Endothelial cell of umbilical vein (primary cell): ENCODE measurements around the gene BLNK. TPM values are rescaled to one million over a fixed set of nuclear protein-coding genes. Genes with fewer than 3 reads are reported as not detected.

ENCODE experiments used
- BruUV-seq: library from RNA; stranded (reverse); fragments of 400-500 nt; replicated peaks from 2 replicates; lab custom pipeline; 2021; lab: Mats Ljungman, UMichigan
- CTCF ChIA-PET: fragments of 300-600, 350-600 bp; sonication (Branson Sonifier 250); formaldehyde crosslinking; loops from one replicate; lab custom pipeline; 2021; ENCODE audit warnings: antibody characterized with exemption, inconsistent platforms; lab: Charles Lee
- POLR2A ChIA-PET: fragments of 300-600, 350-600 bp; sonication (Branson Sonifier 250); formaldehyde crosslinking; loops from one replicate; lab custom pipeline; 2021; ENCODE audit warnings: antibody characterized with exemption, inconsistent platforms; lab: Charles Lee
- DNase-seq: peaks from one replicate; pipeline ENCODE4 v3.0.0-alpha.2; 2011; ENCODE audit warnings: low read depth, low spot score
- FAIRE-seq: peaks from 2 replicates; lab custom pipeline; 2011; peaks lifted over from hg19 to GRCh38; lab: Jason Lieb, UNC
- H2AFZ ChIP-seq: 2 replicates; pipeline ENCODE4 v1.6.0; 2012; ENCODE audit warnings: low read depth, low read length, control low read depth, inconsistent platforms
- H3K27ac ChIP-seq: 2 replicates; pipeline ENCODE4 v1.5.1; 2011; ENCODE audit warnings: low read depth, mild to moderate bottlenecking, control low read depth, low read length, moderate library complexity; ENCODE audit not compliant: insufficient read depth
- H3K27me3 ChIP-seq, 2 experiments: 2 replicates each; pipeline versions ENCODE4 v1.6.0 to v1.6.1; 2011; ENCODE audit warnings: low read length in 2 of 2, mixed read lengths in 1 of 2; ENCODE audit not compliant: control insufficient read depth in 2 of 2, insufficient read depth in 2 of 2
- H3K36me3 ChIP-seq, 2 experiments: 2 replicates in 1 of 2; 3 replicates in 1 of 2; pipeline ENCODE4 v1.5.1; 2011; ENCODE audit warnings: low read length in 2 of 2, mild to moderate bottlenecking in 1 of 2, moderate library complexity in 1 of 2; ENCODE audit not compliant: control insufficient read depth in 2 of 2, insufficient read depth in 2 of 2; ENCODE audit errors: extremely low read depth in 1 of 2
- H3K4me1 ChIP-seq: 3 replicates; pipeline ENCODE4 v1.5.1; 2011; ENCODE audit warnings: mild to moderate bottlenecking, low read length; ENCODE audit not compliant: control insufficient read depth, insufficient read depth; ENCODE audit errors: extremely low read depth
- H3K4me2 ChIP-seq: 2 replicates; pipeline ENCODE4 v1.6.1; 2011; ENCODE audit warnings: low read length, control low read depth, mixed read lengths; ENCODE audit not compliant: insufficient read depth
- H3K4me3 ChIP-seq, 3 experiments: fragments of 200-600 bp in 1 of 3; sonication (generic), shearing (Covaris generic) in 1 of 3; replicated peaks in 1 of 3; 2 replicates each; pipeline ENCODE4 v1.5.1; 2011 to 2016; ENCODE audit warnings: control low read depth in 3 of 3, low read length in 3 of 3, mild to moderate bottlenecking in 2 of 3, inconsistent platforms in 1 of 3, low read depth in 1 of 3, moderate library complexity in 1 of 3; ENCODE audit not compliant: insufficient read depth in 1 of 3
- H3K79me2 ChIP-seq: 2 replicates; pipeline ENCODE4 v1.6.0; 2012; ENCODE audit warnings: low read length, inconsistent platforms; ENCODE audit not compliant: control insufficient read depth, insufficient read depth
- H3K9ac ChIP-seq: replicated peaks from 2 replicates; pipeline ENCODE3; 2011; ENCODE audit warnings: low read length, control low read depth; ENCODE audit not compliant: insufficient read depth; ENCODE audit errors: extremely low read depth
- H3K9me1 ChIP-seq: replicated peaks from 3 replicates; pipeline ENCODE4 v1.6.0; 2011; ENCODE audit warnings: mild to moderate bottlenecking, low read length; ENCODE audit not compliant: control insufficient read depth, insufficient read depth; ENCODE audit errors: extremely low read depth
- H3K9me3 ChIP-seq: replicated peaks from 2 replicates; pipeline ENCODE4 v1.5.1; 2012; ENCODE audit warnings: low read length, inconsistent platforms; ENCODE audit not compliant: control insufficient read depth, insufficient read depth
- H4K20me1 ChIP-seq: replicated peaks from 2 replicates; pipeline ENCODE3; 2011; ENCODE audit warnings: mild to moderate bottlenecking, low read length; ENCODE audit not compliant: control insufficient read depth, insufficient read depth; ENCODE audit errors: extremely low read depth
- CTCF ChIP-seq, 2 donors: IDR thresholded peaks; 1 replicate in 1 of 2; 2 replicates in 1 of 2; pipeline ENCODE4 v1.5.1; 2011; ENCODE audit warnings: low read length in 2 of 2, mild to moderate bottlenecking in 2 of 2, moderate library complexity in 2 of 2, control low read depth in 1 of 2, inconsistent platforms in 1 of 2, low read depth in 1 of 2; ENCODE audit not compliant: insufficient read depth in 1 of 2; ENCODE audit errors: extremely low read depth in 1 of 2
- EZH2 ChIP-seq: IDR thresholded peaks from 2 replicates; pipeline ENCODE4 v1.6.1; 2012; ENCODE audit warnings: borderline replicate concordance, low read depth, mild to moderate bottlenecking, moderate library complexity, low read length, inconsistent platforms; ENCODE audit not compliant: severe bottlenecking
- FOS ChIP-seq: IDR thresholded peaks from 2 replicates; pipeline ENCODE4 v1.6.1; 2011; ENCODE audit warnings: mild to moderate bottlenecking, low read length, moderate library complexity, borderline replicate concordance; ENCODE audit not compliant: insufficient read depth
- GATA2 ChIP-seq: IDR thresholded peaks from 2 replicates; pipeline ENCODE4 v1.7.0; 2011; ENCODE audit warnings: low read depth, mild to moderate bottlenecking, moderate library complexity, mixed read lengths, low read length; ENCODE audit not compliant: insufficient read length, insufficient read depth
- JUN ChIP-seq: IDR thresholded peaks from 2 replicates; pipeline ENCODE4 v1.6.1; 2011; ENCODE audit warnings: borderline replicate concordance, low read depth; ENCODE audit not compliant: insufficient read length, insufficient read depth
- MYC ChIP-seq: IDR thresholded peaks from one replicate; pipeline ENCODE4 v1.6.1; 2011; ENCODE audit warnings: mild to moderate bottlenecking, low read depth, low read length
- POLR2A ChIP-seq: IDR thresholded peaks from 2 replicates; pipeline ENCODE4 v1.6.1; 2012; ENCODE audit warnings: low read depth, mild to moderate bottlenecking, control low read depth, low read length
- POLR2AphosphoS5 ChIP-seq: IDR thresholded peaks from 2 replicates; pipeline ENCODE4 v1.6.1; 2012; ENCODE audit warnings: low read depth, mild to moderate bottlenecking, control low read depth, low read length, moderate library complexity; ENCODE audit not compliant: insufficient read depth
- dilution Hi-C: fragments of 300-500 bp; cut with MboI; formaldehyde crosslinking; loops from one replicate; pipeline ENCODE4 v1.15.0; 2019; ENCODE audit warnings: low sequenced_read_pairs; ENCODE audit not compliant: extremely low pct_ligation_motif_present
- intact Hi-C: fragments of 100-400 bp; cut with micrococcal nuclease; formaldehyde crosslinking; loops from one replicate; pipeline ENCODE4 v1.10.0; 2022
- polyA plus RNA-seq, 4 experiments: library from polyadenylated mRNA; depleted of rRNA in 3 of 4; stranded (reverse) in 3 of 4; unstranded in 1 of 4; fragments of >200 nt; gene quantifications; 2 replicates each; pipeline versions ENCODE4 v1.2.1 to v1.2.3, GENCODE V29; 2011 to 2012; ENCODE audit warnings: missing spikeins in 1 of 4
- total RNA-seq: library from RNA; stranded (reverse); gene quantifications from 2 replicates; pipeline ENCODE4 v1.2.3, GENCODE V29; 2021
- TF ChIP-seq, protein P1 (sequence below): IDR thresholded peaks from 2 replicates; pipeline ENCODE4 v1.6.1; 2011; ENCODE audit not compliant: insufficient read depth, insufficient read length

The BLNK gene
- total and polyA plus RNA-seq, 2 donors (not counting 3 experiments of a cell fraction or from before 2014, with no cell fraction given) = not detected

DNA sequence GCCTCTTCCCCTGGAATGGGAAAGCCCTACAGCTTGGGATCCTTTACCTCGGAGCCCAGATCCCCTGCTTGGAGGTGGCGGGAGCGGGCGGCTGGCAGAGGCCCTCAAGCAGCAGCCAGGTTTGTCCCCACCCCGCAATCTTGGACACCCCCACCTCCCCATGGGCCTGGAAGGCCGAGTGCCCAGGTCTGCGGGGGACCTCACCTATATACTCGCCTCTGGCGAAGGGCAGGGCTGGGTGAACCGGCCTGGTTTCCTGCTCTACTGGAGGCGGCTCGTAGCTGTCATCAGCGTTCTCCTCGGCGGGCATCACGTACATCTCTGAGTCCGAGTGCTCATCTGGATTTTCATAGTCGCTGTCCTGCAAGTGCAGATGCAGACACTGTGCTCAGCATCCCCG, 44.2 kb downstream of the BLNK start:
- DNase-seq (no peak), FAIRE-seq (no peak)
- intact Hi-C loops (no loop called here), dilution Hi-C loops (no loop called here)
- no peak overlapping the region for H2AFZ ChIP-seq
- H3K9me3 ChIP-seq = no peaks in the 10 kb centered on the region
- H3K79me2 ChIP-seq = no peaks in the 10 kb centered on the region
- no peaks in the 10 kb centered on the region for H3K9me1 ChIP-seq
- no peak overlapping the region for H3K4me3 ChIP-seq
- ChIA-PET CTCF (interaction anchor here (1.5 to 5.0 kb wide), 2 partner anchors 66 to 211 kb away, joined by 11 to 69 read pairs; no protein-coding TSS in a partner anchor), POLR2A (no interaction called here)
- TF ChIP-seq MYC = no peak
- no peak overlapping the region for H3K9ac ChIP-seq
- no peaks in the 10 kb centered on the region for H3K36me3 ChIP-seq
- no peak overlapping the region for H3K27ac ChIP-seq
- no peak overlapping the region for H3K4me2 ChIP-seq
- H3K4me1 ChIP-seq = no peaks in the 10 kb centered on the region
- no peaks in the 10 kb centered on the region for H4K20me1 ChIP-seq
- BruUV-seq = no TSS peak
- no peaks in the 10 kb centered on the region for H3K27me3 ChIP-seq

DNA sequence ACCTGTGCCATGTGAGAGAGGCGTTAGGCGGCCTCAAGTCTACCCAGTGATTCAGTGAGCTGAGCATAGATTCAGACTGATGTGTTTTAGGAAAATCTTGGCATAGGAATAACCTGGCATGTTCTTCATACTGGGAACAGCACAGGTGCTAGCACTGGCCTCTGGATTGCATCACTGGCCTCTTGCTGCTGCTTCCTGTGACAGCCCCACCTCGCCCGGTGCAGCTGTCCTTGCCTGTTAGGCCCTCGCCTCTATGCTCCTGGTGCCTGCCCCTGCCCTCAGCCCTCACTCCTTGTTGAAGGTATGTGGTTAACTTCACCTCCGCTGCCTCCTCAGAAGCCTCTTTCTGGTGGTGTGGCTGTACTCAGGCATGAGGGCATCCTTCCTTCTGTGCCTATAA, 46.2 kb downstream of the BLNK start:
- DNase-seq = no peak
- ChIA-PET POLR2A (no interaction called here), CTCF (no interaction called here)
- H3K9ac ChIP-seq = no peak overlapping the region
- H3K4me2 ChIP-seq = no peak overlapping the region
- no peaks in the 10 kb centered on the region for H3K9me1 ChIP-seq
- no peaks in the 10 kb centered on the region for H3K36me3 ChIP-seq
- no peak overlapping the region for H3K4me3 ChIP-seq
- dilution Hi-C loops = no loop called here
- TF ChIP-seq FOS (no peak), POLR2AphosphoS5 (no peak), EZH2 (no peak), MYC (no peak), POLR2A (no peak), JUN (no peak), CTCF (IDR thresholded peaks at IDR 0.05; ENCODE audit: extremely low read depth in 1 of 2, insufficient read depth in 1 of 2, low read depth in 1 of 2, low read length in 2 of 2) (no peak), GATA2 (no peak)
- TF ChIP-seq, protein P1, sequence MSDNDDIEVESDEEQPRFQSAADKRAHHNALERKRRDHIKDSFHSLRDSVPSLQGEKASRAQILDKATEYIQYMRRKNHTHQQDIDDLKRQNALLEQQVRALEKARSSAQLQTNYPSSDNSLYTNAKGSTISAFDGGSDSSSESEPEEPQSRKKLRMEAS = no peak
- no peaks in the 10 kb centered on the region for H3K79me2 ChIP-seq
- H3K4me1 ChIP-seq = no peaks in the 10 kb centered on the region
- FAIRE-seq = no peak
- H3K9me3 ChIP-seq = no peaks in the 10 kb centered on the region
- no peak overlapping the region for H3K27ac ChIP-seq
- no peak overlapping the region for H2AFZ ChIP-seq
- H3K27me3 ChIP-seq = no peaks in the 10 kb centered on the region
- H4K20me1 ChIP-seq = no peaks in the 10 kb centered on the region
- intact Hi-C loops = no loop called here
- no TSS peak for BruUV-seq
